Fibroblast of lung (primary cell): ENCODE results near the gene CFAP61. TPM values are rescaled to one million over a fixed set of nuclear protein-coding genes. Genes with fewer than 3 reads are reported as not detected.

Experiments
- DNase-seq, 2 donors: peaks; one replicate each; pipeline versions ENCODE4 v3.0.0 to v3.0.0-alpha.2; 2010; ENCODE audit warnings: low read depth in 2 of 2
- H2AFZ ChIP-seq: 2 replicates; pipeline ENCODE4 v1.5.1; 2012; ENCODE audit warnings: low read length, control low read depth, inconsistent platforms
- H3K27ac ChIP-seq: 2 replicates; pipeline ENCODE4 v1.5.1; 2011; ENCODE audit warnings: low read length, control low read depth; ENCODE audit not compliant: insufficient read depth
- H3K27me3 ChIP-seq: 2 replicates; pipeline ENCODE4 v1.5.1; 2011; ENCODE audit warnings: mild to moderate bottlenecking, low read length; ENCODE audit not compliant: control insufficient read depth, insufficient read depth
- H3K36me3 ChIP-seq: 2 replicates; pipeline ENCODE4 v1.5.1; 2011; ENCODE audit warnings: low read length; ENCODE audit not compliant: control insufficient read depth, insufficient read depth
- H3K4me1 ChIP-seq: 2 replicates; pipeline ENCODE4 v1.5.1; 2011; ENCODE audit warnings: low read length; ENCODE audit not compliant: control insufficient read depth, insufficient read depth; ENCODE audit errors: extremely low read depth
- H3K4me2 ChIP-seq: 2 replicates; pipeline ENCODE4 v1.5.1; 2011; ENCODE audit warnings: low read length, control low read depth; ENCODE audit not compliant: insufficient read depth; ENCODE audit errors: extremely low read depth
- H3K4me3 ChIP-seq, 4 experiments: fragments of 200-600 bp in 1 of 4; sonication (generic) in 1 of 4; replicated peaks in 1 of 4; 2 replicates each; pipeline ENCODE4 v1.5.1; 2011 to 2016; ENCODE audit warnings: low read length in 4 of 4, low read depth in 3 of 4, mild to moderate bottlenecking in 3 of 4, control low read depth in 2 of 4, inconsistent platforms in 1 of 4, mixed read lengths in 1 of 4; ENCODE audit not compliant: insufficient read depth in 1 of 4; ENCODE audit errors: control extremely low read depth in 1 of 4
- H3K79me2 ChIP-seq: 2 replicates; pipeline ENCODE4 v1.5.1; 2012; ENCODE audit warnings: mild to moderate bottlenecking, low read length, inconsistent platforms; ENCODE audit not compliant: control insufficient read depth, insufficient read depth
- H3K9ac ChIP-seq: 2 replicates; pipeline ENCODE4 v1.5.1; 2011; ENCODE audit warnings: mild to moderate bottlenecking, low read length, control low read depth; ENCODE audit not compliant: insufficient read depth
- H3K9me3 ChIP-seq: 2 replicates; pipeline ENCODE4 v1.5.1; 2012; ENCODE audit warnings: low read depth, low read length; ENCODE audit not compliant: control insufficient read depth, insufficient read depth
- H4K20me1 ChIP-seq: 2 replicates; pipeline ENCODE4 v1.5.1; 2011; ENCODE audit warnings: low read length; ENCODE audit not compliant: control insufficient read depth, insufficient read depth; ENCODE audit errors: extremely low read depth
- CTCF ChIP-seq, 2 donors: IDR thresholded peaks in 1 of 2; conservative IDR thresholded peaks in 1 of 2; 1 replicate in 1 of 2; 2 replicates in 1 of 2; pipeline ENCODE4 v1.5.1; 2011 to 2012; ENCODE audit warnings: low read length in 2 of 2, control low read depth in 1 of 2, inconsistent platforms in 1 of 2, low read depth in 1 of 2, mild to moderate bottlenecking in 1 of 2
- EZH2 ChIP-seq: IDR thresholded peaks from 2 replicates; pipeline ENCODE4 v1.5.1; 2012; ENCODE audit warnings: low read length, control low read depth, mild to moderate bottlenecking; ENCODE audit errors: missing control alignments
- polyA plus RNA-seq, 2 donors: library from polyadenylated mRNA; depleted of rRNA in 1 of 2; stranded (reverse) in 1 of 2; unstranded in 1 of 2; fragments of >200 nt; gene quantifications; 2 replicates each; pipeline ENCODE4 v1.2.1, GENCODE V29; 2011 to 2012; ENCODE audit warnings: missing spikeins in 1 of 2
- total RNA-seq: library from RNA; depleted of rRNA; stranded (reverse); fragments of >200 nt; gene quantifications from 2 replicates; pipeline ENCODE4 v1.2.1, GENCODE V29; 2014

The CFAP61 gene
- total and polyA plus RNA-seq, 2 donors (not counting 1 experiment from before 2014, with no cell fraction given) = not detected

- no peak overlapping the region for H3K4me2 ChIP-seq
These were observed 194.8 kb downstream of the CFAP61 start for GRCh38 chr20:20246996-20247633.

GRCh38 chr20:20248620-20249200 is 196.4 kb downstream of the CFAP61 start:
- Histone ChIP-seq H3K9me3 (no peaks in the 10 kb centered on the region), H3K4me2 (no peak overlapping the region), H3K27ac (no peak overlapping the region), H3K4me1 (no peaks in the 10 kb centered on the region), H3K4me3 (no peak overlapping the region), H2AFZ (no peak overlapping the region), H3K36me3 (no peaks in the 10 kb centered on the region), H3K27me3 (no peaks in the 10 kb centered on the region), H4K20me1 (no peaks in the 10 kb centered on the region), H3K9ac (no peak overlapping the region), H3K79me2 (no peaks in the 10 kb centered on the region)
- TF ChIP-seq EZH2 = no peak
- no peak for TF ChIP-seq CTCF (conservative IDR thresholded peaks at IDR 0.05 in 1 of 2, IDR thresholded peaks at IDR 0.05 in 1 of 2; ENCODE audit: low read depth in 1 of 2, low read length in 2 of 2)
- no peak for DNase-seq

More at GRCh38 chr20:20246996-20247633, 194.8 kb downstream of the CFAP61 start:
- TF ChIP-seq EZH2 (no peak), CTCF (conservative IDR thresholded peaks at IDR 0.05 in 1 of 2, IDR thresholded peaks at IDR 0.05 in 1 of 2; ENCODE audit: low read depth in 1 of 2, low read length in 2 of 2) (no peak)
- Histone ChIP-seq H3K79me2 (no peaks in the 10 kb centered on the region), H3K9ac (no peak overlapping the region), H4K20me1 (no peaks in the 10 kb centered on the region), H3K27me3 (no peaks in the 10 kb centered on the region), H3K27ac (no peak overlapping the region), H3K4me3 (no peak overlapping the region), H3K9me3 (no peaks in the 10 kb centered on the region), H2AFZ (no peak overlapping the region), H3K4me1 (no peaks in the 10 kb centered on the region), H3K36me3 (no peaks in the 10 kb centered on the region)
- no peak for DNase-seq

- H3K27ac ChIP-seq = no peak overlapping the region
- no peaks in the 10 kb centered on the region for H3K4me1 ChIP-seq
- no peaks in the 10 kb centered on the region for H3K36me3 ChIP-seq
- no peak overlapping the region for H3K9ac ChIP-seq
- no peaks in the 10 kb centered on the region for H3K9me3 ChIP-seq
- no peaks in the 10 kb centered on the region for H3K27me3 ChIP-seq
- no peaks in the 10 kb centered on the region for H3K79me2 ChIP-seq
- no peak overlapping the region for H3K4me2 ChIP-seq
- no peak overlapping the region for H3K4me3 ChIP-seq
- no peak overlapping the region for H2AFZ ChIP-seq
- no peaks in the 10 kb centered on the region for H4K20me1 ChIP-seq
- no peak for TF ChIP-seq EZH2
- no peak for DNase-seq
These were observed 199.0 kb downstream of the CFAP61 start for GRCh38 chr20:20251317-20251716.
